HCT116 (cell line): ENCODE data around the gene FBXL16. TPM values are rescaled to one million over a fixed set of nuclear protein-coding genes. Genes with fewer than 3 reads are reported as not detected.

Experiments used
- ATAC-seq: fragments of 200-7000 bp; cut with Tn5 transposase; 2 replicates; pipeline ENCODE4 v1.9.1; 2020; ENCODE audit warnings: mild to moderate bottlenecking, moderate library complexity
- BruUV-seq: library from RNA; stranded (reverse); fragments of 400-500 nt; replicated peaks from 2 replicates; lab custom pipeline; 2021; lab: Mats Ljungman, UMichigan
- CTCF ChIA-PET: fragments of 300-600 bp; sonication (Branson Sonifier 250); formaldehyde crosslinking; loops from one replicate; lab custom pipeline; 2021; ENCODE audit warnings: antibody characterized with exemption; lab: Charles Lee
- POLR2A ChIA-PET: fragments of 300-600, 350-600 bp; sonication (Branson Sonifier 250); formaldehyde crosslinking; loops from one replicate; lab custom pipeline; 2021; ENCODE audit warnings: antibody characterized with exemption; lab: Charles Lee
- RAD21 ChIA-PET, 2 experiments: fragments of 300-600 bp; sonication (Branson Sonifier 250); formaldehyde crosslinking; loops; one replicate each; lab custom pipeline; 2023; ENCODE audit warnings: low total read pairs in 2 of 2; ENCODE audit not compliant: uncharacterized antibody in 2 of 2, unreplicated experiment in 2 of 2, low non-redundant PET in 1 of 2; lab: Charles Lee
- DNase-seq: peaks from one replicate; pipeline ENCODE4 v3.0.0-alpha.2; 2010; ENCODE audit warnings: low read depth, low spot score
- H2AFZ ChIP-seq: fragments of 200-600 bp; shearing (Covaris generic), sonication (generic); 2 replicates; pipeline ENCODE4 v1.6.1; 2017; ENCODE audit warnings: low read depth, mixed run types, mixed read lengths, antibody characterized with exemption, low read length; ENCODE audit not compliant: poor library complexity, severe bottlenecking
- H3K27ac ChIP-seq: 2 replicates; pipeline ENCODE4 v1.5.1; 2012; ENCODE audit warnings: low read depth, low read length
- H3K27me3 ChIP-seq: fragments of 200-600 bp; sonication (generic); 2 replicates; pipeline ENCODE4 v1.6.1; 2016; ENCODE audit warnings: mixed run types, low read length, mixed read lengths; ENCODE audit not compliant: insufficient read depth
- H3K36me3 ChIP-seq, 2 experiments: fragments of 200-500 bp in 1 of 2; fragments of 200-600 bp in 1 of 2; sonication (Bioruptor generic) in 1 of 2; sonication (generic) in 1 of 2; 2 replicates each; pipeline versions ENCODE4 v1.5.1 to v1.6.1; 2014 to 2016; ENCODE audit warnings: low read length in 2 of 2, inconsistent platforms in 1 of 2, mixed read lengths in 1 of 2, mixed run types in 1 of 2; ENCODE audit not compliant: insufficient read depth in 2 of 2, control insufficient read depth in 1 of 2
- H3K4me1 ChIP-seq, 2 experiments: fragments of 200-600 bp in 1 of 2; sonication (generic) in 1 of 2; 2 replicates each; pipeline versions ENCODE4 v1.5.1 to v1.6.1; 2012 to 2017; ENCODE audit warnings: low read length in 2 of 2, inconsistent platforms in 1 of 2, mild to moderate bottlenecking in 1 of 2, mixed read lengths in 1 of 2, mixed run types in 1 of 2, moderate library complexity in 1 of 2; ENCODE audit not compliant: insufficient read depth in 2 of 2, control insufficient read depth in 1 of 2
- H3K4me2 ChIP-seq: fragments of 200-600 bp; sonication (generic); 2 replicates; pipeline ENCODE4 v1.6.1; 2017; ENCODE audit warnings: mixed run types, low read length, mixed read lengths
- H3K4me3 ChIP-seq, 2 experiments: fragments of 200-600 bp in 1 of 2; sonication (generic) in 1 of 2; replicated peaks in 1 of 2; 2 replicates each; pipeline ENCODE4 v1.5.1; 2011 to 2016; ENCODE audit warnings: low read length in 2 of 2, control low read depth in 1 of 2, low read depth in 1 of 2, mild to moderate bottlenecking in 1 of 2, mixed read lengths in 1 of 2, mixed run types in 1 of 2
- H3K79me2 ChIP-seq: fragments of 200-600 bp; sonication (generic); 2 replicates; pipeline ENCODE4 v1.6.1; 2017; ENCODE audit warnings: mild to moderate bottlenecking, mixed run types, low read length, moderate library complexity, mixed read lengths; ENCODE audit not compliant: insufficient read depth
- H3K9ac ChIP-seq: fragments of 200-600 bp; sonication (generic); 2 replicates; pipeline ENCODE4 v1.6.1; 2016; ENCODE audit warnings: low read length, mixed read lengths
- H3K9me2 ChIP-seq: fragments of 200-600 bp; sonication (generic), shearing (Covaris generic); 2 replicates; pipeline ENCODE4 v1.6.1; 2017; ENCODE audit warnings: mixed run types, mild to moderate bottlenecking, moderate library complexity; ENCODE audit not compliant: insufficient read depth
- H3K9me3 ChIP-seq, 2 experiments: fragments of 200-500 bp in 1 of 2; fragments of 200-600 bp in 1 of 2; sonication (Bioruptor generic) in 1 of 2; sonication (generic) in 1 of 2; 2 replicates each; pipeline ENCODE4 v1.6.1; 2014 to 2017; ENCODE audit warnings: low read length in 2 of 2, mixed read lengths in 2 of 2, inconsistent platforms in 1 of 2, low read depth in 1 of 2, mild to moderate bottlenecking in 1 of 2, mixed run types in 1 of 2, moderate library complexity in 1 of 2; ENCODE audit not compliant: control insufficient read depth in 1 of 2, insufficient read depth in 1 of 2
- H4K20me1 ChIP-seq: fragments of 200-600 bp; sonication (generic), shearing (Covaris generic); 2 replicates; pipeline ENCODE4 v1.6.1; 2017; ENCODE audit warnings: mixed run types, mild to moderate bottlenecking, moderate library complexity; ENCODE audit not compliant: insufficient read depth
- CTCF ChIP-seq, 3 experiments: fragments of 200-600 bp in 1 of 3; sonication (generic) in 1 of 3; IDR thresholded peaks in 2 of 3; conservative IDR thresholded peaks in 1 of 3; 2 replicates each; pipeline ENCODE4 v1.5.1; 2012 to 2017; ENCODE audit warnings: low read depth in 2 of 3, low read length in 2 of 3, antibody characterized with exemption in 1 of 3, borderline replicate concordance in 1 of 3, control low read depth in 1 of 3, mild to moderate bottlenecking in 1 of 3, mixed read lengths in 1 of 3, mixed run types in 1 of 3, moderate library complexity in 1 of 3; ENCODE audit not compliant: insufficient read depth in 1 of 3
- YY1 ChIP-seq: IDR thresholded peaks from 2 replicates; pipeline ENCODE4 v1.6.1; 2011; ENCODE audit warnings: low read length, low read depth, moderate library complexity, mild to moderate bottlenecking; ENCODE audit not compliant: insufficient replicate concordance; ENCODE audit errors: extremely low read depth
- intact Hi-C: fragments of 100-400 bp; cut with micrococcal nuclease; formaldehyde crosslinking; loops from 2 replicates; pipeline ENCODE4 v1.10.0; 2022
- total RNA-seq: library from RNA; stranded (reverse); gene quantifications from one replicate; pipeline ENCODE4 v1.2.1, GENCODE V29; 2021; ENCODE audit not compliant: unreplicated experiment

The FBXL16 gene
- total RNA-seq, 1 experiment from 2014 or later: 49.7 TPM

GRCh38 chr16:711548-712320 lies 6.1 kb upstream of the FBXL16 start:
- ChIA-PET POLR2A (interaction anchor here (0.7 to 2.1 kb wide), 4 partner anchors 16 to 77 kb away, joined by 3 to 9 read pairs (median 4); partner anchors contain the start of genes CHTF18 and RPUSD1), CTCF (interaction anchor here (0.7 to 2.7 kb wide), 14 partner anchors 9 to 391 kb away, joined by 3 to 19 read pairs (median 8); partner anchors contain the start of genes ANTKMT, CCDC78, CHTF18 and HAGHL), RAD21 (interaction anchor here in 1 of 2 experiments (1.0 to 1.1 kb wide), 2 partner anchors 77 to 93 kb away, joined by 3 read pairs; partner anchors contain the start of genes CHTF18 and RPUSD1)
- peak overlapping the region; percentile 35 for H3K9ac ChIP-seq
- intact Hi-C loops: loop anchor here (1.0 to 5.0 kb wide), 3 partner anchors 74 to 346 kb away; no protein-coding TSS in a partner anchor
- H4K20me1 ChIP-seq: peaks cover 3% of the 10 kb centered on the region; the same call in 1 of the 2 replicates
- H3K27me3 ChIP-seq: no peaks in the 10 kb centered on the region
- H3K9me3 ChIP-seq: no peaks in the 10 kb centered on the region
- peak overlapping the region; percentile 59 for H3K4me2 ChIP-seq
- H3K9me2 ChIP-seq: no peaks in the 10 kb centered on the region
- H2AFZ ChIP-seq: peak overlapping the region; percentile 61
- peak overlapping the region; percentile 55; the same call in 1 of the 2 replicates for H3K27ac ChIP-seq
- TF ChIP-seq CTCF (IDR thresholded peaks at IDR 0.05 in 2 of 3, conservative IDR thresholded peaks at IDR 0.05 in 1 of 3; ENCODE audit: borderline replicate concordance in 1 of 3, insufficient read depth in 1 of 3, low read depth in 2 of 3, low read length in 2 of 3): peak in 2 of 3 experiments; percentile 82 to 96; a peak in 4 of 6 replicates
- TF ChIP-seq YY1: no peak
- TF ChIP-seq, all 23 proteins: peak for 1
- BruUV-seq: no TSS peak
- peak; percentile 57 for ATAC-seq
- no peak for DNase-seq
- peaks cover 10% of the 10 kb centered on the region for H3K79me2 ChIP-seq
- H3K4me1 ChIP-seq: peaks cover 21 to 57% of the 10 kb centered on the region in 2 experiments
- H3K36me3 ChIP-seq: no peaks in the 10 kb centered on the region
- H3K4me3 ChIP-seq: no peak overlapping the region
